Vagina (tissue), 2 donors: ENCODE measurements around the gene TDRD9.

Experiments used
- POLR2A ChIP-seq, 2 donors: fragments of 450-650 bp; IDR thresholded peaks; one replicate each; pipeline ENCODE4 v1.6.1; 2017; ENCODE audit warnings: antibody characterized with exemption in 2 of 2, mild to moderate bottlenecking in 2 of 2, moderate library complexity in 2 of 2
- POLR2AphosphoS5 ChIP-seq, 2 donors: sonication (generic); formaldehyde crosslinking; IDR thresholded peaks; one replicate each; pipeline ENCODE4 v1.9.0; 2017; ENCODE audit warnings: antibody characterized with exemption in 2 of 2, mild to moderate bottlenecking in 2 of 2, low read depth in 1 of 2; ENCODE audit not compliant: insufficient read depth in 1 of 2

- no peak for TF ChIP-seq POLR2A (IDR thresholded peaks at IDR 0.05)
- no peak for TF ChIP-seq POLR2AphosphoS5 (IDR thresholded peaks at IDR 0.05; ENCODE audit: insufficient read depth in 1 of 2, low read depth in 1 of 2)
Measured at GRCh38 chr14:103948442-103948841, 20.2 kb downstream of the TDRD9 start.
